HepG2 (cell line): ENCODE data around the gene FCN3. TPM values are rescaled to one million over a fixed set of nuclear protein-coding genes. Genes with fewer than 3 reads are reported as not detected.

Source experiments
- BRD4 ChIP-seq: sonication (generic); formaldehyde crosslinking; IDR thresholded peaks from 2 replicates; pipeline ENCODE4 v1.4.0; 2020; ENCODE audit warnings: missing genetic modification reagents
- CTCF ChIP-seq: sonication (generic); formaldehyde crosslinking; IDR thresholded peaks from 2 replicates; pipeline ENCODE4 v1.5.0; 2020; ENCODE audit warnings: mild to moderate bottlenecking, missing genetic modification reagents, moderate library complexity
- FIP1L1 ChIP-seq: fragments of 200-400 bp; formaldehyde crosslinking; IDR thresholded peaks from 2 replicates; pipeline ENCODE4 v1.6.1; 2018; ENCODE audit warnings: low read depth, mild to moderate bottlenecking, low read length, moderate library complexity, borderline replicate concordance; ENCODE audit not compliant: insufficient read depth
- HMG20B ChIP-seq: conservative IDR thresholded peaks from 2 replicates; pipeline ENCODE4 v1.6.1; 2016; ENCODE audit warnings: missing genetic modification reagents, missing compliant biosample characterization
- PHF5A ChIP-seq: IDR thresholded peaks from one replicate; pipeline ENCODE4 v1.6.1; 2018; ENCODE audit warnings: low read depth, missing genetic modification reagents; ENCODE audit not compliant: unreplicated experiment
- RARG ChIP-seq: sonication (generic); formaldehyde crosslinking; IDR thresholded peaks from 2 replicates; pipeline ENCODE4 v1.4.0; 2020; ENCODE audit warnings: low read depth, mild to moderate bottlenecking, missing genetic modification reagents
- SKI ChIP-seq: fragments of 450-650 bp; IDR thresholded peaks from one replicate; pipeline ENCODE4 v1.6.1; 2018; ENCODE audit warnings: mild to moderate bottlenecking; ENCODE audit not compliant: partially characterized antibody
- SMARCE1 ChIP-seq: fragments of 450-650 bp; IDR thresholded peaks from 2 replicates; pipeline ENCODE4 v1.6.1; 2017; ENCODE audit warnings: borderline replicate concordance
- SP2 ChIP-seq: sonication (generic); formaldehyde crosslinking; IDR thresholded peaks from 2 replicates; pipeline ENCODE4 v1.5.1; 2020; ENCODE audit warnings: mild to moderate bottlenecking, missing genetic modification reagents
- TFAP4 ChIP-seq: sonication (generic); IDR thresholded peaks from 2 replicates; pipeline ENCODE4 v1.6.1; 2016; ENCODE audit warnings: low read depth, borderline replicate concordance
- ZBTB39 ChIP-seq: sonication (generic); formaldehyde crosslinking; IDR thresholded peaks from 2 replicates; pipeline ENCODE4 v1.5.0; 2020; ENCODE audit warnings: missing genetic modification reagents
- ZBTB44 ChIP-seq: sonication (generic); formaldehyde crosslinking; IDR thresholded peaks from 2 replicates; pipeline ENCODE4 v1.4.0; 2020; ENCODE audit warnings: missing genetic modification reagents
- ZNF264 ChIP-seq: sonication (generic); formaldehyde crosslinking; IDR thresholded peaks from 2 replicates; pipeline ENCODE4 v1.4.0; 2020; ENCODE audit warnings: missing genetic modification reagents
- ZNF275 ChIP-seq: sonication (generic); formaldehyde crosslinking; IDR thresholded peaks from 2 replicates; pipeline ENCODE4 v1.8.0; 2022; ENCODE audit warnings: missing genetic modification reagents, mild to moderate bottlenecking, inconsistent platforms, borderline replicate concordance
- ZNF335 ChIP-seq: sonication (generic); formaldehyde crosslinking; IDR thresholded peaks from 2 replicates; pipeline ENCODE4 v1.4.0; 2020; ENCODE audit warnings: missing genetic modification reagents
- ZNF362 ChIP-seq: sonication (generic); formaldehyde crosslinking; IDR thresholded peaks from 2 replicates; pipeline ENCODE4 v1.4.0; 2020; ENCODE audit warnings: missing genetic modification reagents, mild to moderate bottlenecking, borderline replicate concordance
- ZNF766 ChIP-seq: sonication (generic); formaldehyde crosslinking; IDR thresholded peaks from 2 replicates; pipeline ENCODE4 v1.5.0; 2020; ENCODE audit warnings: missing genetic modification reagents, borderline replicate concordance
- polyA plus RNA-seq, 8 experiments: library from polyadenylated mRNA; depleted of rRNA in 3 of 8; stranded (reverse) in 7 of 8; unstranded in 1 of 8; fragments of >200 nt; fragmentation: Illumina TruSeq in 4 of 8; extraction: Trizol in 4 of 8; gene quantifications; 2 replicates each; pipeline versions ENCODE4 v1.2.1 to v1.2.3, GENCODE V29; 2011 to 2016; ENCODE audit warnings: low read depth in 4 of 8, missing spikeins in 1 of 8, mixed read lengths in 1 of 8; ENCODE audit not compliant: insufficient read depth in 1 of 8
- total RNA-seq, 5 experiments: library from RNA; depleted of rRNA; stranded (reverse); fragments of >200 nt; fragmentation: Illumina TruSeq; extraction: Trizol; gene quantifications; 2 replicates each; pipeline ENCODE4 v1.2.3, GENCODE V29; 2016; ENCODE audit warnings: low read depth in 1 of 5

The FCN3 gene
- total and polyA plus RNA-seq, 2 of the 13 experiments (the other 11 are each of a cell fraction or from before 2014, with no cell fraction given): not detected

- no peak; the same call in 1 of the 2 replicates for TF ChIP-seq ZNF275 (CRISPR knock-in tag)
- TF ChIP-seq TFAP4: peak; percentile 67; the same call in 1 of the 2 replicates
- TF ChIP-seq SMARCE1: no peak
- TF ChIP-seq ZBTB39 (CRISPR knock-in tag): 0 out of 2 replicates have a peak, but pooled peaks have one; percentile 7
- no peak for TF ChIP-seq ZNF264 (CRISPR knock-in tag)
- TF ChIP-seq RARG (CRISPR knock-in tag): no peak
- no peak for TF ChIP-seq SP2
- TF ChIP-seq ZNF335 (CRISPR knock-in tag): no peak
- TF ChIP-seq PHF5A (CRISPR knock-in tag): no peak
- TF ChIP-seq FIP1L1: no peak
- no peak for TF ChIP-seq CTCF (CRISPR knock-in tag)
- TF ChIP-seq ZNF766 (CRISPR knock-in tag): no peak
- TF ChIP-seq ZBTB44 (CRISPR knock-in tag): no peak
- TF ChIP-seq ZNF362 (CRISPR knock-in tag): no peak
- no peak for TF ChIP-seq HMG20B (CRISPR knock-in tag)
- TF ChIP-seq SKI: peak; percentile 6
- peak; percentile 70 for TF ChIP-seq BRD4 (CRISPR knock-in tag)
These were observed 31.6 kb downstream of the FCN3 start (continued) for GRCh38 chr1:27342778-27343638.
